Melanocyte of skin (primary cell): Measurements from ENCODE around the gene ZFP82. TPM values are rescaled to one million over a fixed set of nuclear protein-coding genes. Genes with fewer than 3 reads are reported as not detected.

Experiments used
- total RNA-seq, 2 donors: library from RNA; depleted of rRNA; stranded (reverse); fragments of >200 nt; gene quantifications; 2 replicates each; pipeline ENCODE4 v1.2.3, GENCODE V29; 2012

Gene ZFP82
- 1 to 10 TPM; 2.4 to 6.7 TPM for total RNA-seq

GRCh38 chr19:36418287-36419001 is at the start of gene ZFP82:
TSS of gene ZFP82 (minus strand) at chr19:36418644. CDS start at chr19:36409789, 8,855 bp downstream.

DNA sequence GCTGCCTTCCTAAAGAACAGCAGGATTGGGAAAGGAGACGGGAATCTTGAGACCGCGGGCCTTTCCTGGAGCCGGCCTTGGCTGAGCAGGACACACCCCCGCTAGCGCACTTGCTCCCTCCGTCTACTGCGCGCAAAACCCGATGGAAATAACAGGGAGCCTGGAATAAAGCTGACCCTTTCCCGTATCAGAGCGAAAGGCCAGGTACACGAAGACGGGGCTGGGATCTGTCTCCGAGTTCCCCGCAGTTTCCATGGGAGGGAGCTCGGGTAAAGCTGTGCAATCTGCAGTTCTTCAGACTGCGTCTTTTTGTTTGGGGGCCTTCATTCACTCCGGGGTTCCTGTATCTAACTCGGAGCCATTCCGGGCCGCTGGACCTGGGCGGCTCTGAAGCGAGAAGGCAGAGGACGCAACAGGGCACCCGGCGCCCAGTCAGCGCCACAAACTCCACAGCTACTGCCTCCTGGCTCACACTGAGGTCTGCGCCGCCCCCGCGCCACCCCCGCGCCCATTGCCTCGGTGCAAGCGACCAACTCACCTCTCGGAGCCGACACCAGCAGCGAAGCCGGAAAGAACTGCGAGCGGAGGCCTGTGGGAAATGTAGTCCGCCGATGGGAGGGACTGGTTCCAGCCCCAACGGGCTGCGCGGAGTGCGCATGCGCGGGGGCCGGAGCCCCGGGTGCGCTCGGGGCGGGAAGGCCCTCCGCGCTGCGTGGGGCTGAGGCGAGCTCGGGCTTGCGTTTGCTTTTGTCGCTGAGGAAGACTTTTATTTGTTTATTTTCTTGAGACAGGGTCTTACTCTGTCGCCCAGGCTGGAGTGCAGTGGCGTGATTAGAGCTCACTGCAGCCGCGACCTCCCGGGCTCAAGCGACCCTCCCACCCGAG is 39.6 kb downstream of the ZFP82 start, which contains the start of gene ZFP14:
ZFP14 (minus strand) TSS at position 577 of the 885 bp plus-strand sequence. CDS start 11,309 bp downstream, outside the sequence.

Other genes with a start within 250 kb of the ZFP82 start
- 1 to 10 TPM; 1.7 to 2.1 TPM for gene ZNF565, start 204.0 kb downstream of the ZFP82 start, total RNA-seq
- gene ZNF146, start 203.5 kb downstream of the ZFP82 start, total RNA-seq: 10 to 100 TPM; 38.2 to 49.6 TPM
- gene ZFP14, start 39.4 kb downstream of the ZFP82 start, total RNA-seq: 1 to 10 TPM; 3.0 to 3.1 TPM
- gene ZNF566, start 70.9 kb upstream of the ZFP82 start, total RNA-seq: 10 to 100 TPM; 10.7 to 12.3 TPM
- gene ZNF260, start 109.6 kb upstream of the ZFP82 start, total RNA-seq: 10 to 100 TPM; 14.5 to 18.6 TPM
- gene ZNF529, start 154.6 kb upstream of the ZFP82 start, total RNA-seq: 1 to 10 TPM; 6.3 to 7.6 TPM
- gene ZNF382, start 186.7 kb upstream of the ZFP82 start, total RNA-seq: 10 to 100 TPM in 1 of 2 donors, 1 to 10 TPM in 1; 9.7 to 21.0 TPM
- gene ZNF461, start 248.2 kb upstream of the ZFP82 start, total RNA-seq: 1 to 10 TPM; 5.5 to 7.0 TPM